Measurements from ENCODE around the gene SOX12.
"Not testable (repeated sequence)": the region's sequence is repeated elsewhere in the genome, so short reads cannot be mapped to it uniquely, and the experiment has no call there.

The SOX12 gene

DNA sequence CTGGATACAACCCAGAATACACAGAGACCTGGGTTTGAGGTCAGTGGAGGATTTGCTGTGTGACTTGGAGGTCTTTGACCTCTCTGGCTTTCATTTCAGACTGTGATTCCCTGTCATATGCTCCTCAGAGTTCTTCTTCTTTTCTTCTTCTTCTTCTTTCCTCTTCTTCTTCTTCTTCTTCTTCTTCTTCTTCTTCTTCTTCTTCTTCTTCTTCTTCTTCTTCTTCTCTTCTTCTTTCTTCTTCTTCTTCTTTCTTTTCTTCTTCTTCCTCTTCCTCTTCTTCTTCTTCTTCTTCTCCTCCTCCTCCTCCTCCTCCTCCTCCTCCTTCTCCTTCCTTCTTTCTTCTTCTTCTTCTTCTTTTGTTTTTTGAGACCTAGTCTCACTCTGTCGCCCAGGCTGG is 10.7 kb downstream of the SOX12 start:
- not testable (repeated sequence) for H3K27me3 ChIP-seq (ENCODE audit: low read depth, low read length); H3K4me3 ChIP-seq (ENCODE audit: low read depth in 1 of 2, low read length in 2 of 2); H3K36me3 ChIP-seq (ENCODE audit: control insufficient read depth in 1 of 2, insufficient read depth in 2 of 2, low read length in 2 of 2); H3K27ac ChIP-seq (ENCODE audit: low read length); H3K4me1 ChIP-seq (ENCODE audit: control insufficient read depth in 1 of 2, insufficient read depth in 2 of 2, low read length in 2 of 2); H3K9me3 ChIP-seq (ENCODE audit: control insufficient read depth in 1 of 2, low read length in 2 of 2)

DNA sequence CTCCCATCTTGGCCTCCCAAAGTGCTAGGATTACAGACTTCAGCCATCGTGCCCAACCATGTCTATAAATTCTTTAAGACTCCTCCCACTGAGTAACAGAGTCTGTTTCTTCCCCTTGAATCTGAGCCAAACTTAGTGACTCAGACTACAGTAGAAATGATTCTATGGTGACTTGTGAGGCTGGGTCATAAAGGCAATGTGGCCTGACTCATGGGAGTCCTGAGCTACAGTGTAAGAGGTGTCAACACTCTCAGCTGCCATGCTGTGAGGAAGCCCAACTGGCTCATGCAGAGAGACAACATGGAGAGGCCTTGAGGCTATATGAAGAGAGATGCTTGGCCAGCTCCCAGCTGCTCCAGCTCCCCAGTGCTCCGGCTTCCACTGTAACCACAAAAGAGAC is 16.3 kb downstream of the SOX12 start:
- peaks cover 0 to 11% of the 10 kb centered on the region in 2 donors for H3K4me1 ChIP-seq (ENCODE audit: control insufficient read depth in 1 of 2, insufficient read depth in 2 of 2, low read length in 2 of 2)
- no peak overlapping the region for H3K27ac ChIP-seq (ENCODE audit: low read length)
- peaks cover 3 to 4% of the 10 kb centered on the region in 2 donors for H3K36me3 ChIP-seq (ENCODE audit: control insufficient read depth in 1 of 2, insufficient read depth in 2 of 2, low read length in 2 of 2)
- no peaks in the 10 kb centered on the region for H3K9me3 ChIP-seq (ENCODE audit: control insufficient read depth in 1 of 2, low read length in 2 of 2)
- no peak overlapping the region for H3K4me3 ChIP-seq (ENCODE audit: low read depth in 1 of 2, low read length in 2 of 2)
- H3K27me3 ChIP-seq (ENCODE audit: low read depth, low read length) = no peaks in the 10 kb centered on the region

DNA sequence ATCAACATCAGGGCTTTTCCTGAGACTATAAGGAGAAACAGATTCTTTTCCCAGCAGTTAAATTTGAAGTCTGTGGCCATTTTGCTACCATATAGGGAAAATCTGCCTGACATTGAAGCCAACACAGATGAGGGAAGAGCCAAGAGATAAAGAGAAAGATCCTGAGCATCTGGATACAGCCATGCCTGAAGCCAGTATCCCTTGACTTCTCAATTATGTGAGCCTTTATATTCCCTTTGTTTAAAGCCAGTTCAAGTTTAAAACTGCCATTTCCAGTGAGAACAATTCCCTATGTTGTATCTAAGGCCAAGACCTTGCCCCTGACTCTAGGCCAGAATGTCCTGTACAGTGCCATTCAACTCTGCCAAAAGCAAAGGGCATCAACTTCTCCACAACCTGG is 17.8 kb downstream of the SOX12 start:
- H3K36me3 ChIP-seq (ENCODE audit: control insufficient read depth in 1 of 2, insufficient read depth in 2 of 2, low read length in 2 of 2) = peaks cover 4 to 7% of the 10 kb centered on the region in 2 donors
- H3K4me1 ChIP-seq (ENCODE audit: control insufficient read depth in 1 of 2, insufficient read depth in 2 of 2, low read length in 2 of 2) = peaks cover 0 to 15% of the 10 kb centered on the region in 2 donors
- no peak overlapping the region for H3K4me3 ChIP-seq (ENCODE audit: low read depth in 1 of 2, low read length in 2 of 2)
- no peaks in the 10 kb centered on the region for H3K9me3 ChIP-seq (ENCODE audit: control insufficient read depth in 1 of 2, low read length in 2 of 2)
- H3K27me3 ChIP-seq (ENCODE audit: low read depth, low read length) = no peaks in the 10 kb centered on the region
- H3K27ac ChIP-seq (ENCODE audit: low read length) = no peak overlapping the region

- no peaks in the 10 kb centered on the region for H3K9me3 ChIP-seq (ENCODE audit: control insufficient read depth in 1 of 2, low read length in 2 of 2)
- H3K4me1 ChIP-seq (ENCODE audit: control insufficient read depth in 1 of 2, insufficient read depth in 2 of 2, low read length in 2 of 2) = peaks cover 0 to 22% of the 10 kb centered on the region in 2 donors
- H3K27me3 ChIP-seq (ENCODE audit: low read depth, low read length) = no peaks in the 10 kb centered on the region
- peak overlapping the region; percentile 80 to 81 for H3K4me3 ChIP-seq (ENCODE audit: low read depth in 1 of 2, low read length in 2 of 2)
- peak overlapping the region; percentile 73 for H3K27ac ChIP-seq (ENCODE audit: low read length)
- peaks cover 4 to 12% of the 10 kb centered on the region in 2 donors for H3K36me3 ChIP-seq (ENCODE audit: control insufficient read depth in 1 of 2, insufficient read depth in 2 of 2, low read length in 2 of 2)
Observed at GRCh38 chr20:346033-346639, 20.8 kb downstream of the SOX12 start.

DNA sequence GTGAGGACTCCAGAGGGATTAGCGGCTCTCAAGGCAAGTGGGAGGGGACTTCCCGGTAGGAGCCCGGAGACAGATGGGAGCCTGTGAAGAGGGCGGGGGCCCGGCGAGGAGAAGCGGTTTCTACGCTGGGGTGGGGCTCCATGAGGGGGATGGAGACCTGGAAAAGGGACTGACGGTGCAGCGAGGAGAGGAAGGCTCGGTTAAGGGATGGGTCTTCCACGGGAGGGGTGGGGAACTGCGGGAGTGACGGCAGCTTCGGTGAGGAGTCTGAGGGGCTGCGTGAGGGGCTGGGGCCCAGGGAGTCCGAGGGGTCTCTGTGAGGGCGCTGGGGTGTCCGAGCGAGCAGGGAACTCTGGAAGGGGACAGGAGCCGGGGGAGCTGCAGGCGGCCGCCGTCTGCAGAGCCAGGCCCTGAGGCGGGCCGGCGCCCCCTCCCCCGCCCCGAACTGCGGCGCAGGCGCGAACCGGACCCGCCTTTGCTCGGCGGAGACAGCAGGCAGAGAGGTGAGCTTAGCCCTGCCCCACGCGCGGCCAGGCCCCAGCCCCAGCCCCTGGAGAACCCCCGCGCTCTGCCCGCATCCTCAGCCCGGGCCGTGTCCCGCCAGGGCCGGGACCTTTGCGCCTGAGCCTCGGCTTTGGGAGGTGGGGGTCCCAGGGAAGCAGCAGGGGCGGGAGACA is 21.4 kb downstream of the SOX12 start, which contains the start of gene NRSN2:
Gene NRSN2, plus strand, starts transcription at position 472 of the 677 bp plus-strand sequence. CDS start 2,533 bp downstream, outside the sequence.
- Histone ChIP-seq H3K4me1 (ENCODE audit: control insufficient read depth in 1 of 2, insufficient read depth in 2 of 2, low read length in 2 of 2) (peaks cover 0 to 22% of the 10 kb centered on the region in 2 donors), H3K9me3 (ENCODE audit: control insufficient read depth in 1 of 2, low read length in 2 of 2) (no peaks in the 10 kb centered on the region), H3K4me3 (ENCODE audit: low read depth in 1 of 2, low read length in 2 of 2) (peak within 1 kb of the TSS; percentile 80 to 81), H3K27me3 (ENCODE audit: low read depth, low read length) (no peaks in the 10 kb centered on the region), H3K36me3 (ENCODE audit: control insufficient read depth in 1 of 2, insufficient read depth in 2 of 2, low read length in 2 of 2) (peaks cover 4 to 15% of the 10 kb centered on the region in 2 donors), H3K27ac (ENCODE audit: low read length) (peak within 1 kb of the TSS; percentile 79)

GRCh38 chr20:347317-347639 is 21.9 kb downstream of the SOX12 start:
- Histone ChIP-seq H3K27ac (ENCODE audit: low read length) (peak overlapping the region; percentile 72), H3K27me3 (ENCODE audit: low read depth, low read length) (no peaks in the 10 kb centered on the region), H3K9me3 (ENCODE audit: control insufficient read depth in 1 of 2, low read length in 2 of 2) (no peaks in the 10 kb centered on the region), H3K4me3 (ENCODE audit: low read depth in 1 of 2, low read length in 2 of 2) (peak overlapping the region; percentile 80 to 81), H3K4me1 (ENCODE audit: control insufficient read depth in 1 of 2, insufficient read depth in 2 of 2, low read length in 2 of 2) (peaks cover 0 to 22% of the 10 kb centered on the region in 2 donors), H3K36me3 (ENCODE audit: control insufficient read depth in 1 of 2, insufficient read depth in 2 of 2, low read length in 2 of 2) (peaks cover 4 to 15% of the 10 kb centered on the region in 2 donors)

- peaks cover 0 to 22% of the 10 kb centered on the region in 2 donors for H3K4me1 ChIP-seq (ENCODE audit: control insufficient read depth in 1 of 2, insufficient read depth in 2 of 2, low read length in 2 of 2)
- no peaks in the 10 kb centered on the region for H3K9me3 ChIP-seq (ENCODE audit: control insufficient read depth in 1 of 2, low read length in 2 of 2)
- no peaks in the 10 kb centered on the region for H3K27me3 ChIP-seq (ENCODE audit: low read depth, low read length)
- peak overlapping the region; percentile 80 to 81 for H3K4me3 ChIP-seq (ENCODE audit: low read depth in 1 of 2, low read length in 2 of 2)
- H3K27ac ChIP-seq (ENCODE audit: low read length) = peak overlapping the region; percentile 79
- H3K36me3 ChIP-seq (ENCODE audit: control insufficient read depth in 1 of 2, insufficient read depth in 2 of 2, low read length in 2 of 2) = peaks cover 4 to 19% of the 10 kb centered on the region in 2 donors
Observed at GRCh38 chr20:347640-348484, 22.5 kb downstream of the SOX12 start.

- peaks cover 0 to 23% of the 10 kb centered on the region in 2 donors for H3K4me1 ChIP-seq (ENCODE audit: control insufficient read depth in 1 of 2, insufficient read depth in 2 of 2, low read length in 2 of 2)
- H3K27me3 ChIP-seq (ENCODE audit: low read depth, low read length) = no peaks in the 10 kb centered on the region
- no peaks in the 10 kb centered on the region for H3K9me3 ChIP-seq (ENCODE audit: control insufficient read depth in 1 of 2, low read length in 2 of 2)
- H3K4me3 ChIP-seq (ENCODE audit: low read depth in 1 of 2, low read length in 2 of 2) = peak overlapping the region in 1 of 2 donors; percentile 80
- no peak overlapping the region for H3K27ac ChIP-seq (ENCODE audit: low read length)
- H3K36me3 ChIP-seq (ENCODE audit: control insufficient read depth in 1 of 2, insufficient read depth in 2 of 2, low read length in 2 of 2) = peaks cover 4 to 26% of the 10 kb centered on the region in 2 donors
Observed at GRCh38 chr20:348972-349841, 23.9 kb downstream of the SOX12 start.

GRCh38 chr20:353166-353565 is 27.8 kb downstream of the SOX12 start:
- Histone ChIP-seq H3K27ac (ENCODE audit: low read length) (no peak overlapping the region), H3K36me3 (ENCODE audit: control insufficient read depth in 1 of 2, insufficient read depth in 2 of 2, low read length in 2 of 2) (peaks cover 0 to 19% of the 10 kb centered on the region in 2 donors), H3K4me1 (ENCODE audit: control insufficient read depth in 1 of 2, insufficient read depth in 2 of 2, low read length in 2 of 2) (peaks cover 0 to 13% of the 10 kb centered on the region in 2 donors), H3K9me3 (ENCODE audit: control insufficient read depth in 1 of 2, low read length in 2 of 2) (no peaks in the 10 kb centered on the region), H3K27me3 (ENCODE audit: low read depth, low read length) (no peaks in the 10 kb centered on the region), H3K4me3 (ENCODE audit: low read depth in 1 of 2, low read length in 2 of 2) (no peak overlapping the region)

GRCh38 chr20:354298-354977 is 29.1 kb downstream of the SOX12 start:
- Histone ChIP-seq H3K4me3 (ENCODE audit: low read depth in 1 of 2, low read length in 2 of 2) (no peak overlapping the region), H3K36me3 (ENCODE audit: control insufficient read depth in 1 of 2, insufficient read depth in 2 of 2, low read length in 2 of 2) (peaks cover 0 to 19% of the 10 kb centered on the region in 2 donors), H3K4me1 (ENCODE audit: control insufficient read depth in 1 of 2, insufficient read depth in 2 of 2, low read length in 2 of 2) (peaks cover 0 to 6% of the 10 kb centered on the region in 2 donors), H3K9me3 (ENCODE audit: control insufficient read depth in 1 of 2, low read length in 2 of 2) (no peaks in the 10 kb centered on the region), H3K27me3 (ENCODE audit: low read depth, low read length) (no peaks in the 10 kb centered on the region), H3K27ac (ENCODE audit: low read length) (no peak overlapping the region)
